Endometrial microvascular endothelial cells (primary cell): ENCODE results near the gene RUVBL2. TPM values are rescaled to one million over a fixed set of nuclear protein-coding genes. Genes with fewer than 3 reads are reported as not detected.

Experiments used
- in situ Hi-C: cut with HindIII; loops from 2 replicates; pipeline ENCODE4 v1.10.0; 2017; ENCODE audit warnings: low sequenced_read_pairs, low pct_unique_long_range_greater_than_20kb; ENCODE audit errors: inconsistent ontology term
- total RNA-seq: library from RNA; depleted of rRNA; stranded (reverse); fragments of >200 nt; gene quantifications from one replicate; pipeline ENCODE4 v1.2.3, GENCODE V29; 2015; ENCODE audit errors: inconsistent ontology term

The RUVBL2 gene
- total RNA-seq, 1 donor from 2014 or later = 267 TPM

DNA sequence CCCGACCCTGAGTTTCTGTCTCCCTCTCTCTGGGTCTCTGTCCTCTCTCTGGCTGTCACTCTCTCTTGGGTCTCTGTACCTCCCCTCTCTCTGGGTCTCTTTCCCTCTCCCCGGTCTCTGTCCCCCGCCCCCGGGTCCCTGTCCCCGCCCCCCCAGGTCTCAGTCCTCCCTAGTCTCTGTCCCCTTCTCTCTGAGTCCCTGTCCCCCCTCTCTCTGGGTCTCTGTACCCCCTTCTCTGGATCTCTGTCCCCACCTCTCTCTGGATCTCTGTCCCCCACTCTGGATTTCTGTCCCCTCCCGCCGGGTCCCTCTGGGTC, 30.9 kb upstream of the RUVBL2 start:
- in situ Hi-C loops = no loop called here

DNA sequence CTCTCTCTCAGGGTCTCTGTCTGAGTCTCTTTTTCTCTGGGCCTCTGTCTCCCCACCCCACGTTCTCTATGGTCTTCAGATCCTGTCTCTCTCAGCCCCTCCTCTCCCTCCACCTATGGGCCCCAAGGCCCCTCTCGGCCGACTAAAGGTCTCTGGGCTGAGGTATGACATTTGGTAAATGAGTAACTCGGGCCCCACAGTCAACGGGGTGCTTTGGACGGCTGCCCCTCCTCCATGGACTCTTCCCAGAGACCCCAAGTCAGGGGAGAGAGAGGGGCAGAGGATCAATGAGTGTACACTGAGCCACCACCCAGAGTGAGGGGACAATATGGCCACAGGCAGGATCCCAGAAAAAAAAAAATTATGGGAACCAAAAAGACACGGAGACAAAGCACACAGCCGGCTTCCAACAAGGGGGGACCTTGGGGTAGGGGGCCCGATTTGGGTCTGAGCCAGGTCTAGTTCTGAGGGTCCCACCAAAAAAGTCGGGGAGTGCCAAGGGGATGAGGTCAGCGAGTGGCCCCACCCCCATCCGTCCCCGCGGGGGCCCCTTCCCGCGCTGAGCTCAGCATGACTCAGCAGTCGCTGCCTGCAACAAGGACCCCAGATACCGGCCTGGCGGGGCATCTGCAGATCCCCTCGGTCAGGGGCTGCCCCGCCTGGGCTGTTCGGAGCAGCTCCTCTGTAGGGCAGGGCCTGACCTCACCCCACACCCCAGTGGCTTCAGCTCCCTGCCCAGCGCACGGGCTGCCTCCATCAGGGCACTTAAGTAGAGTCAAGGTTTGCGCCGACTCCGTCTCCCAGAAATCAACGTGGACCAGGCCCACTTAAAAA, 30.1 kb upstream of the RUVBL2 start:
- in situ Hi-C loops = no loop called here

DNA sequence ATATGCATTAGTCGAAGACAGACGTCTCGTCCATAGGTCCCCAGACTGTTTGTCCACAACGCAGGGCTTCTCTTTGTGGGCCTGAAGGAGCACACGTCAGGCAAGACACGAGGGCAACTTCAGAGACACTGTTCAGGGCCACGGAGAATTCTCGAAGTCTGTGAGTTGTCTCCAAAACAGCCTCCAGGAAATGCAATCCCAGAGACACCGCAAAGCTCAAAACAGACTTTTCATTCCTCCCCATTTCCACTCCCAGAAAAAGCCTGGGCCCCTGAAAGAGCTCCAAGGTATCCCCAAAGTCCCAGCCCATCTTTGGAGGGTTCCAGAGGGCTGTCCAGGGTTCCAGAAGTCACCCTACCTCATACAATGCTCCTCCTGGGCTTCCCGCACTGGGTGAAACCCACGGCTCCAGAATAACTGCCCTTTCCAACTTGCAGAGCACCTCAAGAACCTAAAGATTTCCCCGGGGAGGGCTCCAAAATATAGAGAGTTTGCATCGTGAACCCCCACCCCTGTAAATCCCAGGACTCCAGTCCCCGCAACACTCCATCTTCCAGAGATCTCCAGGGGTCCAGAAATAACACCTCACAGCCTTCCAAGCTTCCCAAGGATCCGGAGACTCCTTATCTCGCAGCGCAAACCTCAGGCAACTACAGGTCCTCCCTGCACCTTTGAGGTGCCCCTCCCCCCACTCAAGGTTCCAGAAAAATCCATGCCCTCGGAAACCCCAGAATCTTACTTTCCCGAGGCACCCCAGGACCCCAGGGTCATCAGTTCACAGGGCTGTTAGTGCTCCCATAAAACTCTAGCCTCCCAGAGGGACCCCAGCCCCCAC, 29.3 kb upstream of the RUVBL2 start:
- in situ Hi-C loops = no loop called here

- in situ Hi-C loops = no loop called here
Measured at GRCh38 chr19:48965040-48965805, 28.5 kb upstream of the RUVBL2 start, which contains the start of gene FTL. Gene FTL (plus strand): TSS chr19:48965309. CDS start chr19:48965508, 199 bp downstream.

DNA sequence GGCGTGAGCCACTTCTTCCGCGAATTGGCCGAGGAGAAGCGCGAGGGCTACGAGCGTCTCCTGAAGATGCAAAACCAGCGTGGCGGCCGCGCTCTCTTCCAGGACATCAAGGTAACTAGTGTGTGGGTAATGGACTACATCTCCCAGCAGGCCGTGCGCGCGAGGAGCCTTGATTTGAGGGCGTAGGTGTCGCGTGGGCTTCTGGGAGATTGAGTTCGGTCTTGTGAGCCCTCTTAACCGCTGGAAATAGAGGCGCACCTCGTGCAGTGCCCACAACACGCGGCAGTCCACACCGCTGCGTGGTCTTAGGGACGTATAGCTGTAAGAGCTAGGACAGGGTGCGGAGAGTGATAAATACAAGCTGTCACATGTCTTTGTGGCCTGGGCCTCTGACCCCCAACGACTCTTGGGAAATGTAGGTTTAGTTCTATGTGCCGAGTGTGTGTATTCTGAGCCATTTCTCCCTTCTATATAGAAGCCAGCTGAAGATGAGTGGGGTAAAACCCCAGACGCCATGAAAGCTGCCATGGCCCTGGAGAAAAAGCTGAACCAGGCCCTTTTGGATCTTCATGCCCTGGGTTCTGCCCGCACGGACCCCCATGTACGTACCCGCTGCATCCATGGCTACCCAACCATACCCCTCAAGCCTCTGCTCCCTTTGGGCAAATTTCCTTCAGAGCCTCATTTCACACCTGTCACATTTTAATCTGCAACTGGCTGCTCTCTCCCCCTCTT, 27.7 kb upstream of the RUVBL2 start:
- in situ Hi-C loops = no loop called here

GRCh38 chr19:48966541-48967345, 26.9 kb upstream of the RUVBL2 start:
- in situ Hi-C loops = no loop called here

GRCh38 chr19:48967346-48968178, 26.1 kb upstream of the RUVBL2 start:
- in situ Hi-C loops = no loop called here

DNA sequence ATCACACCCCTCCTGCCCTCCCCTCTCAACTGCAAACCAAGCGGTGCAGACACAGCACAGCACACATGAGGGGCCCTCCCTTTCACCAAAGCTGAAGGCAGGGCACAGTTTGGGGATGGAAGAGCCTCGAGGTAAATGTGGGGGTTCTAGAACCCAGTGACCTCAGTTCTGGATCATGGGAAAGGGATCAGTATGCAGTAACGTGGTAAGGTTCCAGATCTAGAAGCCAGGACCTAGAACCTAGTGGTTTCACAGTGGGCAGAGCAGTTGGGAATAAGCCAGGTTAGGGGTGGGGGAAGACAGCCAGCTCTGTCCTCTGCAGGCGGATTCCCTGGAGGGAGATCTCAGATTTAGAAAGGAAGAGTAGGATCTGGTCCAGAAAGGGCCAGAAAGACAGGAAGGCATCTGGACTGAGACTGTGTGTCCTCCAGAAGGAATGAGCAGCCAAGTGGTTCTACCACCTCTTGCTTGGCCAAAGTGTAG, 25.5 kb upstream of the RUVBL2 start:
- in situ Hi-C loops = no loop called here

GRCh38 chr19:48968813-48969218, 24.9 kb upstream of the RUVBL2 start:
- in situ Hi-C loops = no loop called here

DNA sequence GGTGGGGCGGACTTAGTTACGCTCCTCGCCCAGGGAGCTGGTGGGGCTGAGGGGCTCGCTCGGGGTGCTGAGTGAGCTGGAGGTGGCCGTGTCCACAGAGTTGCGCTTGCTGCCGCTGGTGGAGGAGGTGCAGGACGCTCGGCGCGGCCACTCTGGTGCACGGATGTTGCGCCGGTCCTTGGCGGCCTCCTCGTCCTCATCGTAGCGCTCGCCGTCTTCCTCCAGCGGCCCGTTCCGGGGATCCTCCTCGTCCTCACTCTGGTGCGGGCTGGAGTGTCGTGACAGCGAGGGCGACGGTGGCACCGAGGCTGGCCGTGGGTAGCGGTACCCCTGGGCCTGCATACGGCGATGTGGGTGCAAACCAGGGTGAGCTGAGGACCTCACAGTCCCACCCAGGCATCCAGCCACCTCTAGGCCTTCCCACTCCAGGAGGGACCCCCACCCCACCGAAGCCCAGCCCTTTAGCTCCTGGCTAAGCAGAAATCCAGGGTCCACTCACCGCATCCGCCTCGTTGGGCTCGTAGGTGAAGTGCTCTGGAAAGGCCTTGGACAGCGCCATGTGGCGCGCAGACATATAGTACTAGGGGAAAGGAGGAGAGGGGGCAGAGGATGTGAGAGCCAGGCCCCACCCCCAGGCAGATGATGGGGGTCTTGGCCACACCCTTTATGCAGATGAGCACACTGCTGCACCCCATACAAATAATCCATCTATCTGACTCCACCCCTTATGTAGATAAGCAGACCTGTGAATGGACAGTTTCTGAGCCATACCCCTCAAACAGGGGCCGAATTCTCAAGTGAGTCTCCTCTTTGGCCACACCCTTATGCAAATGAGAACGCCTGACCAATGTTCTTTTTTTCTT, 24.2 kb upstream of the RUVBL2 start:
- in situ Hi-C loops = no loop called here

GRCh38 chr19:48970139-48970766, 23.4 kb upstream of the RUVBL2 start:
- in situ Hi-C loops = no loop called here

GRCh38 chr19:48970923-48971395, 22.7 kb upstream of the RUVBL2 start:
- in situ Hi-C loops = no loop called here

DNA sequence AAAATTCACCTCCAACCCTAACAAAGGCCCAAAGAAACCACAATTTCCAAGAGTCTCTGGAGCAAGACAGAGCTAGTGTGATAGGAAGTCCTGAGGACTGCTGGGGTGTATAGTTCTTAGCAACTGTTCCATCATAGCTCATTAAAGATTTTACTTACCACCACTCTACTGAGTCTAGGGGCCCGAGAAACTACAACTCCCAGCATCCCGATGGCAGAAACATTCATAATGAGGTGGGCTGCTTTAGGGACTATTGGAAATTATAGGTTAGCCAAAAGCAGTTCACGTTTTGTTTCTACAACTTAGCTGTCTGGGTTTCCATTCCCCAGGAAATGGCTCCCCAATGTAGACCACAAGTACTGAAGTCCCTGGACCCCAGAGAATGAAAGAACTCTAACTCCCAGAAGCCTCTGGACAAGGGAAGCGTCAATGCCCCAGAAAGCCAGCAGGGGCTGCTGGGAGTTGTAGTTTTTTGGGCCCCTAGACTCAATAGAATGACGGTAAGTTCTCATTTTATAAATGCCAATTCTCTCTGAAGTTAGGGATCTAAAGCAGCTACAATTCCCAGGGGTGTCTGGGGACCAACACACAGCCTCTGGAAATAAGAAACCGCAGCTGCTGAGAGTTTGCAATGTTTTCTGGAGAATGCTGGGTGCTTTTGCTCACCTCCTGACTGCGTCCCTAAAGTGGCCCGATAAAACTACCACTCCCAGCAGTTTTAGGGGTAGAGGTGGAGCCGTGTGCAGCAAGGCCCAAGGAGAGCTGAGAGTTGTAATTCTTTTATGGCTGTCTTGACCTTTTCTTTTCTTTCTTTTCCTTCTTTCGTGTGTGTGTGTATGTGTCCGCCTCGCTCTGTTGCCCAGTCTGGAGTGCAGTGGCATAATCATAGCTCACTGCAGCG, 17.5 kb upstream of the RUVBL2 start:
- in situ Hi-C loops = no loop called here

GRCh38 chr19:48977061-48977460, 16.6 kb upstream of the RUVBL2 start:
- in situ Hi-C loops = no loop called here

DNA sequence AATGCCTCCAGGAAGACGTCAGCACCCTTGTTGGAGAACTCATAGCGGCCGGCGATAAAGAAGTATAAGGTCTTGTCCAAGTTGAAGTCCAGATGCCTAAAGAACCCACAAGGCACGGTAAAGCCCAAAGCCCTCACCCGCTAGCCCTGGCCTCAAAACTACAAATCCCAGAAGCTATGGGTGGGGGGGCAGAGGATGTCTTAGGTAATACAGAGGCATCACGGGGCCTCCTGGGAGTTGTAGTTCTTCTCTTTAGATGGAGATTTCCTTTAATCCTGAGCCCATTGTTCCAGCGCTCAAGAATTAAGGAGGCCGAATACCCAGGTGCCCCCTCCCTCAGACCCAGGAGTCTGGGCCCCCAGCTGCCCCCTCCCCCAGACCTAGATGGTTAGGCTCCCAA, 11.4 kb upstream of the RUVBL2 start:
- in situ Hi-C loops = no loop called here
